ENCODE data around the gene TOX2.

TOX2 gene

GRCh38 chr20:43939762-43940121 lies 25.1 kb downstream of the TOX2 start:
- peaks cover 24% of the 10 kb centered on the region for H3K27me3 Mint-ChIP-seq (ENCODE audit: low read depth, poor library complexity)
- no peaks in the 10 kb centered on the region for H3K36me3 Mint-ChIP-seq (ENCODE audit: low read depth)
- no peak for TF ChIP-seq CTCF (IDR thresholded peaks at IDR 0.05)
- no peaks in the 10 kb centered on the region for H3K4me1 Mint-ChIP-seq
- no peak overlapping the region for H3K27ac Mint-ChIP-seq
- no peak for DNase-seq
- H3K4me3 Mint-ChIP-seq, result no peak overlapping the region
- no peaks in the 10 kb centered on the region for H3K9me3 Mint-ChIP-seq

- Mint-ChIP-seq H3K27me3 (ENCODE audit: low read depth, poor library complexity) (peaks cover 24% of the 10 kb centered on the region), H3K4me3 (no peak overlapping the region), H3K27ac (no peak overlapping the region), H3K4me1 (no peaks in the 10 kb centered on the region), H3K36me3 (ENCODE audit: low read depth) (no peaks in the 10 kb centered on the region), H3K9me3 (no peaks in the 10 kb centered on the region)
- TF ChIP-seq CTCF (IDR thresholded peaks at IDR 0.05), result no peak
- no peak for DNase-seq
Observed at GRCh38 chr20:43940518-43941225, 26.0 kb downstream of the TOX2 start.

GRCh38 chr20:43941476-43942200 lies 27.0 kb downstream of the TOX2 start:
- no peaks in the 10 kb centered on the region for H3K4me1 Mint-ChIP-seq
- DNase-seq, result no peak
- H3K27me3 Mint-ChIP-seq (ENCODE audit: low read depth, poor library complexity), result peaks cover 30% of the 10 kb centered on the region
- no peaks in the 10 kb centered on the region for H3K36me3 Mint-ChIP-seq (ENCODE audit: low read depth)
- TF ChIP-seq CTCF (IDR thresholded peaks at IDR 0.05), result no peak
- H3K9me3 Mint-ChIP-seq, result no peaks in the 10 kb centered on the region
- no peak overlapping the region for H3K27ac Mint-ChIP-seq
- H3K4me3 Mint-ChIP-seq, result no peak overlapping the region

GRCh38 chr20:43942201-43942590 lies 27.5 kb downstream of the TOX2 start:
- Mint-ChIP-seq H3K27me3 (ENCODE audit: low read depth, poor library complexity) (peaks cover 28% of the 10 kb centered on the region), H3K4me1 (no peaks in the 10 kb centered on the region), H3K9me3 (no peaks in the 10 kb centered on the region), H3K27ac (no peak overlapping the region), H3K4me3 (no peak overlapping the region), H3K36me3 (ENCODE audit: low read depth) (no peaks in the 10 kb centered on the region)
- DNase-seq, result no peak
- TF ChIP-seq CTCF (IDR thresholded peaks at IDR 0.05), result no peak

- Mint-ChIP-seq H3K9me3 (no peaks in the 10 kb centered on the region), H3K27ac (no peak overlapping the region), H3K36me3 (ENCODE audit: low read depth) (no peaks in the 10 kb centered on the region), H3K4me3 (no peak overlapping the region), H3K4me1 (no peaks in the 10 kb centered on the region), H3K27me3 (ENCODE audit: low read depth, poor library complexity) (peaks cover 28% of the 10 kb centered on the region)
- DNase-seq, result no peak
- no peak for TF ChIP-seq CTCF (IDR thresholded peaks at IDR 0.05)
Observed at GRCh38 chr20:43942667-43943285, 28.1 kb downstream of the TOX2 start.
